ENCODE data around the gene CST1. TPM values are rescaled to one million over a fixed set of nuclear protein-coding genes. Genes with fewer than 3 reads are reported as not detected.
"Not testable (repeated sequence)": the region's sequence is repeated elsewhere in the genome, so short reads cannot be mapped to it uniquely, and the experiment has no call there.

The CST1 gene
- total RNA-seq, 1 experiment from 2014 or later = not detected

DNA sequence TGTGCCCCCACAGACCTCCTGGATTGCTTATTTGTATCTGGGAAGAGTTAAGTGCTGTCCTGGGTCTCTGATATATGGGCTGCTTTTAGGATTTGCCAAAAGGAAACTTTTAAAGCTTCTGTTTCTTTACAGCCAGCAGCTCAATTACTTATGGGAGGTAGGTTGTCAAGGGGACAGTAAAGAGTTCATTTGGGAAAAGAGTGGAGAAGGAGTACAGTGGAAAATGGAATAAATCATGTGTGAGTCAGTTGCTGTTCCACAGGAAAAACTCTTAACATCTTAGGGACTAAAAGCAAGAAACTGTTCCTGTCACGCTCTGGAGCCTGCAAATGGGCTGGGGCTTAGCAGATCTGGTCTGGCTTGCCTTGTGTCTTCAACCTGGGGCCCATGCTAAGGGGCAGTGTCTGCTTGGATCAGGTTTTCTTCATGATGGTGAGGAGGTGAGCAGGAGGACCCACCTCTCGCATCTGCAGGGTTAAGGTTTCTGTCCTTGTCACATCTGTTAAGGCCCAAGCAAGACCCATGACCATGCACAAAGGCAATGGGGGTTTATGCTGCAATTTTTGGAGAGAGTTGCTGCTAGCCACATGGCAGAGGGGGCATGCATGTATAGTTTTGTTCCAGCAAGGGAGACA lies 8.7 kb upstream of the CST1 start:
- DNase-seq (ENCODE audit: low spot score) = no peak
- in situ Hi-C loops (cut with HindIII; ENCODE audit: low sequenced_read_pairs) = no loop called here

DNA sequence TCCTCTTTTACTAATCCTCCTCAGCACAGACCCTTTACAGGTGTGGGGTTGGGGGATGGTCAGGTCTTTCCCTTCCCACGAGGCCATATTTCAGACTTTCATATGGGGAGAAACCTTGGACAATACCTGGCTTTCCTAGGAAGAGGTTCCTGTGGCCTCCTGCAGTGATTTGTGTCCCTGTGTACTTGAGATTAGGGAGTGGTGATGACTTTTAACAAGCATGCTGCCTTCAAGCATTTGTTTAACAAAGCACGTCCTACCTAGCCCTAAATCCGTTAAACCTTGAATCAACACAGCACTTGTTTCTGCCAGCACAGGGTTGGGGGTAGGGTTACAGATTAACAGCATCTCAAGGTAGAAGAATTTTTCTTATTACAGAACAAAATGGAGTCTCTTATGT lies 6.1 kb upstream of the CST1 start:
- DNase-seq (ENCODE audit: low spot score) = not testable (repeated sequence)

DNA sequence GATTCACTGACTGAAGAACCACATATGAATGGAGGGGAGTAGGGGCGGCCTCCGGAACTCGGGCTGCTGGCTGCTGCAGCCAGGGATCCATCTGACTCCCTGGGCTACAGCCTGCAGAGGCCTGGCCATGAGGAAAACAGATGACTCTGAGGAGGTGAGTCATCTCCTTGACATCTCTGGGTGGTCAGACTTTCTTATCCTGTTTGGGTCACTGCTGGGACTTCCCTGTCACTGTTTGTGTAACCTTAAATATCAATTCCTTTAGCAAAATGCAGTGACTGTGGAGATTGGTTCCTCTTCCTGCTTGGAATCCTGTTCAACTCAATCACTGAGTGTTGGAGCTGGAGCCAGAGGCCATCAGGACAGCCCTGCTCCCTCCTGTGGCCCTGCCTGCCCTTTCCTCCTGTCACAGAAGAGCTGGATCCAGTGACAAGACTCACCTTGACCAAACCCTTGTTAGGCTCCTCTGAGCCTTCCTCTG lies 4.4 kb upstream of the CST1 start:
- not testable (repeated sequence) for DNase-seq (ENCODE audit: low spot score)

More for the DNA sequence above, 6.1 kb upstream of the CST1 start:
- in situ Hi-C loops (cut with HindIII; ENCODE audit: low sequenced_read_pairs) = not testable (repeated sequence)

DNA sequence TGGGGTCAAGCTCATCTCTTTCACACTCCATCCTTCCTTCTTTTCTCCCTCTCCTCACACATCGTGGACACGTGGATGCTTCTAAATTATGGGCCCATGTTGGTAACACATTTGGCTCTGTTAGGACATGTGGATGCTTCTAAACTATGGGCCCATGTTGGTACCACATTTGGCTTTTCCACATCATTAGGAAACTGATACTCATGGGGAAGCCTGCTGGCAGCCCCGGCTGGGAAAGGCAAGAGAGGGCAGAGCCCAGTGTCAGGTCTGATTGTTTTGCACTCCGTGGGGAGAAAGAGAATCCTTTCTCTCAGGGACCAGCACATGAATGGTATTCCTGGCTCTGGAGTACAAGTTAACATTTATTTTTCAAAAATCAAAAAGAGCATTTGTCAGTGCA lies 4.0 kb upstream of the CST1 start:
- in situ Hi-C loops (cut with HindIII; ENCODE audit: low sequenced_read_pairs) = no loop called here
- no peak for DNase-seq (ENCODE audit: low spot score)

More for the DNA sequence above, 4.4 kb upstream of the CST1 start:
- in situ Hi-C loops (cut with HindIII; ENCODE audit: low sequenced_read_pairs) = not testable (repeated sequence)

DNA sequence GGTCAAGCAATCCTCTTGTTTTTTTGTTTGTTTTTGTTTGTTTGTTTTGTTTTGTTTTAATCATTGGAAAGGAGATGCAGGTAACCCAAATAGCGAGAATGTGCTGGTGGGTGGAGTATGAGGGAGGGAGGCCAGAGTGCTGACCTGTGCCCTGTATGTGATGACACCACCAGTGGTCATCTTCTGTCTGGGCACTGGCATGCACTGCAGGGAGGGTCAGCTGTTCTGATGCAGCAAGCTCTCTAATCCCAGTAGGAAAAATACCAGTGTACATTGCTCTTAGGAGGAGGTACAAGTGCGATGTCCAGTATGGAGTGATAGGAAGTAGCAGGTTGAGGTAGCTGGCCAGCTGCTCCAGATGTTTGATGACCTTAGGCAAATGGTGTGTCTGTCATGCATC lies 2.9 kb upstream of the CST1 start:
- in situ Hi-C loops (cut with HindIII; ENCODE audit: low sequenced_read_pairs) = no loop called here
- DNase-seq (ENCODE audit: low spot score) = no peak

DNA sequence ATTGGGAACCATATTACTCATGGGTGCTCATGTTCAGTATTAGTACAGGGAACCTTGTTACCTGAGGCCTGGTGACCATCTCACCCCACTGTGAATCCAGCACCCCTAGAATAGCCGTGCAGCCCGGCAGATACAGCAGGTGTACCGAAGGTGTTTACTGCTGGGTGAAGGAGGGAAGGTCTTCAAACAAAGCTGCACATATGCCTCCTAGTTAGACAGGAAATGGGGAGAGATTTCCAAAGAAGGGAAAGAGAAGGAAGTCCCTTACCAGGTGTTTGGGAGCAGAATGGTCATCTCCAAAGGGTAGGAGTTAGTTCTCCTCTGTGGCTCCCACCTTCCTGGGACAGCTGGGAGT lies 2.4 kb upstream of the CST1 start:
- in situ Hi-C loops (cut with HindIII; ENCODE audit: low sequenced_read_pairs) = no loop called here
- no peak for DNase-seq (ENCODE audit: low spot score)

DNA sequence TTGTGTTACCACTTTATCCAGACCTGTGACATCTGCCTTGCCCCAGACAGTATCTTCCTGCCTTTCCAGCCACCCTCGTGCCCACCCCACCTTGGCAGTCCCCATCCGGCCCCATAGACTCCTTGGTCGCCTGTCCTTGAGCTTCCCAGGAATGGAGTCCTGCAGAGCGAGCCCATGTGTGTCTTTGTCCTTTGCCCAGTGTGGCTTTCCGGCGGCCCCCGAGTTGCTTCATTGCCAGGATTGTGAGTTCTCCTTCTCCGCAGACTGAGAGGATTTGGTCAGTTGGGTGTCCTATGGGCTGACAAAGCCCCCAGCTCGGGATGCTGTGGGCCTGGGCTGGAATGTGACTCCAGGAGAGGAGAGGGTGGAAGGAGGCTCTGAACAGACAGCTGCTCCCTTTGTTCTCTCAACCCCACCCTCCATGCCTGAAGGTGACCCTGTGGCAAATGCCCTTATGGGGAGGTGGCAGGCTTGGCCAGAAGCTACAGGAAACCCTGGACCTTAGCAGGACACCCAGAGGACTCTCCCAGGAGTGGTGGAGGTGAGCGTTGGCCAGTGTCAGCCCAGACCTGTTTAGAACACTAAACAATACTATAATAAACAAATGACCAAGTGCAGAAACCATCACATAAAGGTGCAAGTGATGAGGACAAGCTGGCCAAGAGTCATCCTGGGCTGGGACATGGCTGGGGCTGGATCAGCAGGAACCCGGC lies 1.9 kb upstream of the CST1 start:
- in situ Hi-C loops (cut with HindIII; ENCODE audit: low sequenced_read_pairs) = no loop called here
- DNase-seq (ENCODE audit: low spot score) = no peak

DNA sequence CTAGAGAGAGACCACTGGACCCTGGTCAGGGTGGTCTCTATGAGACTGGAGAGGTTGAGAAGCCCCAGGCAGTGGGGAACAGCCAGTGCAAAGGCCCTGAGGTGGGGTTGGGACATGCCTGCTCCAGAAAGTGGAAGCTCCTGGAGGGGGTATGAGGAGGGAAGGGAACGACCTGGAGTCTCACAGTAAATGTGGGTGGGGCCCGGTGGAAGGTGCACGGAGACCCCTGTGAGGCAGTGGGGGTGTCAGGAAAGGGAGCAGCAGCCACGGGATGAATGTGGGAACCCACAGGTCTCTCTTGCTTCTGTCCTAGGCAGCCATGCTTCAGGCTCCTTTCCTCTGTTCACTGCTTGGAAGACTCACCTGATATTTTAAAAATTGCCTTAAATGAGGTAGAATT lies 1.3 kb upstream of the CST1 start:
- in situ Hi-C loops (cut with HindIII; ENCODE audit: low sequenced_read_pairs) = no loop called here
- no peak for DNase-seq (ENCODE audit: low spot score)

DNA sequence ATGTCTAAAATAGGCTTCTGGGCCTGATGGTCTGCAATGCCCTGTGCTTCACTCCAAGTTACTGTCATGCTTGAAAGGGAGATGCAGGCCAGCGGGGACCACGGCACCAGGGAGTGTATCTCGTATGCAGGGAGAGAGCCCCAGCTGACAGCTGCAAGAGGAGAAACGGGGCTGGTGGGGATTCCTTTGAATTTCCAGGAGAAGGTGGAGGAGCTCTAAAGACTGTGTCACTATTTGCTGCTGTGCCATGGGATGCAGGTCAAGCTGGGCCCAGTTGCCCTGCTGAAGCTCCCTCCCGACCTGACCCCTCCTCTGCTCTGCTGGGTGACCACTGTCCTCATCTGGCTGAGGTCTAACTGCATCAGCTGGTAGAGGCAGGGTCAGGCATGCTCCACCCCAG lies 989 bp downstream of the CST1 start:
- DNase-seq (ENCODE audit: low spot score) = no peak
- in situ Hi-C loops (cut with HindIII; ENCODE audit: low sequenced_read_pairs) = no loop called here

DNA sequence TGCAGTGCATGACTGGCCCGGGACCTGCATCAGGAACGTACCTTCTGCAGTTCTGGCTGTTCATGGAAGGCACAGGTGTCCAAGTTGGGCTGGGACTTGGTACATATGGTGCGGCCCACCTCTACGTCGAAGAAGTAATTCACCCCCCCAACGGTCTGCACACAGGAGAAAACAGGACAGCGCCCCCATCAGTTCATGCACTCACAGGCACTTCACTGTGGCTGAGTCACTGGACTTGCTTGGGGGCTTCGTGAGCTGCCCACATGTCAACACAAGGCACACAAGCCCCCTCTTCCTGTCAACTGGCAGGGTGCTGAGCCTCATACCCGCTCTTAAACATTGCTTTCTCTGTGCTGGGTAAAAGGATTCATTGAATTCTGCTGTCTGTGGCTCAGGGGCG lies 1.8 kb downstream of the CST1 start:
- in situ Hi-C loops (cut with HindIII; ENCODE audit: low sequenced_read_pairs); DNase-seq (ENCODE audit: low spot score): not testable (repeated sequence)

DNA sequence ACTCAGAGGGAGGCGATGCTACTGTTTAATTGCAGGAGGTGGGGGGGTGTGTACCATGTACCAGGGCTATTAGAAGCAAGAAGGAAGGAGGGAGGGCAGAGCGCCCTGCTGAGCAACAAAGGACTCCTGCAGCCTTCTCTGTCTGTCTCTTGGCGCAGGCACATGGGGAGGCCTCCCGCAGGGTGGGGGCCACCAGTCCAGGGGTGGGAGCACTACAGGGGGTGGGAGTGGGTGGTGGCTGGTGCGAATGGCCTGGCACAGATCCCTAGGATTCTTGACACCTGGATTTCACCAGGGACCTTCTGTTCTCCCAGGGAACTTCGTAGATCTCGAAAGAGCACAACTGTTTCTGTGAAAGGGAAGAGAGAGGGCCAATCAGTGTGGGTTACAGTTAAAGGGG lies 3.2 kb downstream of the CST1 start:
- in situ Hi-C loops (cut with HindIII; ENCODE audit: low sequenced_read_pairs); DNase-seq (ENCODE audit: low spot score): not testable (repeated sequence)

DNA sequence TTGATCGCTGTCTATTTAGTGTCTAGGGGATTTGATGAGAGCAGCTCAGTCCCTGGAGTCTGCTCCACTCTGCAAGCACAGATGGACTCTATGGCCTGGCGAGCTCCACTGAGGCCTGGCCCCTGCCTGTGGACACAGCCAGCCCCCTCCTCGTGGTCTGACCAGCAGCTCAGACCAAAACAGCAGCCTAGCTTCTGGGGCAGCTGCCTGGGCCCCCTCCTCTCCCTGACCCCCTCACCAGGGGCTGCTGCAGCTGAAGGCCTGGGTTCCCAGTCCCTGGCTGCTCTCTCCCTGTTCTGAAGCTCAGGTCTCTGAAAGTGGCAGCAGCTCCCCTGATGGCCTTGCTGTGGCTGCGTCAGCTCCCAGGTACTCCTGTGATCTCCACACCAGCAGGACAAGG lies 3.6 kb downstream of the CST1 start:
- DNase-seq (ENCODE audit: low spot score); in situ Hi-C loops (cut with HindIII; ENCODE audit: low sequenced_read_pairs): not testable (repeated sequence)

DNA sequence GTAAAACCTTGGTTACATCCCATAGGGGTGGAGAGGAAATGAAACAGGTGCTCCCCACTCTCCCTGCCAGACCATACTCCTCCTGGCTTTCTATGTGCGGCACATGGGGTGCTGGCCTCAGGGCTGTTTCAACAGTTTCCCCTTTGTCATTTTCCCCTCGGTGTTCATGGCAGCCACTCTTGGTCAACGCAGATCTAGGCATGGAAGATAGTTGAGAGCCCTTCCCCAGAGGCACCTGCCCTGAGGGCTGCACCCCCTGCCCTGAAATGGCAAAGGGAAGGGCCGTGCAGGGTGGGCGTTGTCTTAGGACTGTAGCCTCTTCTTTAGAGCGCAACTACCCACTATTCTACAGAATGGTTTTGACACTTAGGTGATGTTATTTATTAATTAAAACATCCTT lies 4.4 kb downstream of the CST1 start:
- in situ Hi-C loops (cut with HindIII; ENCODE audit: low sequenced_read_pairs) = no loop called here
- no peak for DNase-seq (ENCODE audit: low spot score)

DNA sequence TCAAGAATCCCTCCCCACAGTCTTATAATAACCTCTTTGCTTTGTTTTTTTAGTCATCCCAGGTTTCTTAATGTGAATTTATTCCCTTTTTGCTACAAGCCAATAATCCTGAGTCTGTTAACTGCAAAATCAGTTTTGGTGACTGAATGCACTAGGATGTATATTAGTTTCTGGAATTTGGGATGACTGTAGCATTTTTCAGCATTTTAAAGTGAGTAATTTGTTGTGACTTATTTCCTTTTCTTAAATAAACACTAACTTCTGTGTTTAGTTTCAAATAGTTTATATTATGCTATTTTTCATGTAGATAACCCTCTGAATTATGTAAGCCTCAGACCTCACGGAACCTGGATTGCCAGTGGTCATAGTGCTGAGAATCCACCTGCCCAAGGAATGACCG lies 5.5 kb downstream of the CST1 start:
- in situ Hi-C loops (cut with HindIII; ENCODE audit: low sequenced_read_pairs) = no loop called here
- DNase-seq (ENCODE audit: low spot score) = no peak

DNA sequence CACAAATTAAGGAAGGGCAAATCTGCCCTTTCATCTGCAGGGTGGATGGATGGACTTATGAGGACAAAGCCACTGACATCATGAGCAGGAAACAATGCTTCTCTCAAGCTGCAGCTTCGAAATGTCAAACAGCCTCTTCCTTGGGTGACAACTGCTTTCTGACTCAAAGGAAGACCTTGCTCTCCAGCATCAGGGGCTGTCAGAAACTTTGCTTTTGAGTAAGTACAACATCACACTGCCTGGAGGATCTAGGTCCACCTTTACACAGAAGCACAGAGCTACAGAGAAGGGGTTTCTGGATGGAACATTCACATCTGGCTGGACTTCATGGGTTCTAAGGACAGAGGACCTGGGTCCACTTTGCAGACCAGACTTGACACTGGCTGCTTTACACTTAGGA lies 5.9 kb downstream of the CST1 start:
- in situ Hi-C loops (cut with HindIII; ENCODE audit: low sequenced_read_pairs) = no loop called here
- DNase-seq (ENCODE audit: low spot score) = no peak

DNA sequence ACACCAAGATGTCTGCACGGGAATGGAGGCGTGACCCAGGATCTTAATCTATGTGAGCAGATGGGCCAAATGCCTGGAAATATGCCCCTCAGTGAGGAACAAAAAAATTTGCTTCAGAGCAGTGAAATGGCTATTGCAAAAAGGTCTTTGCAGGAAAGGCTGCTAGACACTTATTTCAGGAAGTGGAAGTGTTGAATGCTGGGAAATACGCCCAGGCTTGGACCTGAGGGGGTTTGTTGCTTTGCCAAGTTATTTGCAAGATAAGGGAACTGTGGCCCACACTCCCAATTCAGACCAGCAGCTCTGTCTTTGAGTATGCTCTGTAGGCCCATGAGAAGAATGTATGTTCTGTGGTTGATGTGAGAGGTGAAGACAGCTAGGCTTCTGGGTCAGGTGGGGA lies 15.3 kb downstream of the CST1 start:
- in situ Hi-C loops (cut with HindIII; ENCODE audit: low sequenced_read_pairs); DNase-seq (ENCODE audit: low spot score): not testable (repeated sequence)

DNA sequence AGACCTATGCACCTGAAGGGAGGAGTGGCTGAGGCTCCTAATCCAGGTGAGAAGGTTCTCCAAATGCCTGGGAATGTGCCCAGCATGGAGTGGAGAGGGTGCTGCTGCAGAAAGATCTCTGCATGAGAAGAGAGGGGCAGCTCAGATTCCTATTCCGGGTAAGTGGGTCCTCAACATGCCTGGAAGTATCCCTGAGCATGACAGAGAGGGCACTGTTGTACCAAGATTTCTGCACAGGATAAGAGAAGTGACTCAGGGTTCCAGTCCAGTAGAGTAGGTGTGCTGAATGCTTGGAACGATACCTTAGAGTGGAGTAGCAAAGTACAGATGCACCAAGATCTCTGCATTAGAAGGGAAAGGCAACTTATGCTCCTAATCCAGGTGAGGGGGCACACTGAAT lies 15.8 kb downstream of the CST1 start:
- DNase-seq (ENCODE audit: low spot score); in situ Hi-C loops (cut with HindIII; ENCODE audit: low sequenced_read_pairs): not testable (repeated sequence)

DNA sequence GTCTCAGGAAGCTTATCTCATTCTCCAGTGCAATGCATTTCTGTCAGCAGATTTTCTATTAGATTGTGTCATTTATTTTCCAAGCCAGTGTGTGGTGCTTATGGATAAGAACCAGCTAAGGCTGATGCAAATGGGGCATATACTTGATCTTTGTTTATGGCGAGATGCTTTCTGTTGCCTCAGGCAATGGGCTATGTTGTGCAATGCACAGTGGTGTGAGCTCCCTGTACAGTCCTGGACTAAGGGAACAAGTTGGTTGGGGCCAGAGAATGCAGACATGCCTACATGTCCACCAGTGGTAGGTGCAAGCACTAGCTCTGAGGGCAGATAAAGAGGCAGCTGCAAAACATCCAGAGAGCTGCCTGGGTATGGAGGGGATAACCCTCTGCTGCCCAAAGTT lies 16.3 kb downstream of the CST1 start:
- in situ Hi-C loops (cut with HindIII; ENCODE audit: low sequenced_read_pairs); DNase-seq (ENCODE audit: low spot score): not testable (repeated sequence)

DNA sequence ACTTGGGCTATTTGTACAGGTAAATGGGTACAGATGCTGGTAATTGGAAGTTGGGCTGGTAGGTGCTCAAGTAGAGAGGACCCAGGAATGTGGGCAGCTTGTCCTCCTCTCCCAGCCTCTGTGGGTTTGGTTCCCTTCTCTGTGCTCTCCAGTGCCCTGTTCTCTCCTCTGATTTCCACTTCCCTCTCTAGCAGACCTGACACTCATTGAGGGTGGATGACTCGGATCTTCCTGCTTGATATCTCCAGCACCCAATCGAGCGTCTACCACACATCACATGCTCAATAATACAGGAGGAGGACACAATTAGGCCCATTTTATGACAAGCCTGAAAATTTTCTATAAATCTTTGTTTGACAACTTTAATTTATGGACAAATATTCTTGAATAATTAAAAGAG lies 23.7 kb downstream of the CST1 start:
- in situ Hi-C loops (cut with HindIII; ENCODE audit: low sequenced_read_pairs) = no loop called here
- no peak for DNase-seq (ENCODE audit: low spot score)

DNA sequence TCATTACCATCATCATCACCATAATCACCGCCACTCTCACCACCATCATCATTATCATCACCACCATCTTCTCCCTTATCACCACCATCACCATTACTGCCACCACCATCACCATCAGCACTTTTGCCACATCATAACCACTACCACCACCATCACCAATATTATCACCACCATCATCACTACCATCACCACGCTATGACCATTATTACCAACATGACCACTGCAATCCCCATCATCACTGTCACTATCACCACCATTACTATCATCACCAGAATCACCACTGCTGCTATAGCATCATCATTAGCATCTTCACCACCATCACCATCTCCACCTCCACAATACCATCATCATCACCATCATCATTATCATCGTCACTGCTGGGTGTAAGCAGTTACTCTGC lies 25.6 kb downstream of the CST1 start:
- DNase-seq (ENCODE audit: low spot score) = no peak
- in situ Hi-C loops (cut with HindIII; ENCODE audit: low sequenced_read_pairs) = no loop called here

Data from G401 (cell line).